PC-9 (cell line): ENCODE measurements around the gene C22orf31.

ENCODE experiments used
- EZH2 ChIP-seq: fragments of 200-600 bp; sonication (generic); IDR thresholded peaks from 2 replicates; pipeline ENCODE4 v1.8.0; 2017; ENCODE audit warnings: antibody characterized with exemption, low read depth
- TF ChIP-seq, protein P1 (sequence below): fragments of 200-600 bp; sonication (generic); conservative IDR thresholded peaks from 2 replicates; pipeline ENCODE4 v1.6.1; 2017; ENCODE audit warnings: mixed run types, antibody characterized with exemption, mild to moderate bottlenecking, moderate library complexity

DNA sequence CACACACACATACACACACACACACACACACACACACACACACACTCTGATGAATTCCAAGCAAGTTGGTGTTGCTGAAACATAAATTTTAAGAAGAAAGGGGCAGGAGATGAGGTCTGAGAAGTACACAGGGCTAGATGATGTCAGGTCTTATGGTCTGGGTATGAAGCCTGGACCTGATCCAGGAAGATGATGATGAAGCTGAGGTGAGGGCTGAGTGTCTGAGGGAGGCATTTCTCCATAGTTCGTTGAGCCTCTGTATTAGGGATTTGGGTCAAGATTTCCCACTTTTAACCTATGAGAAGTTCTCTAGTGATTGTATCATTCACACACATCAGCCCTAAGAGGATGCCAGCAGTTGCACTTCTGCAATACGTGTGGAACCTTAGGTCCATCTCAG, 43.8 kb upstream of the C22orf31 start:
- TF ChIP-seq, protein P1, sequence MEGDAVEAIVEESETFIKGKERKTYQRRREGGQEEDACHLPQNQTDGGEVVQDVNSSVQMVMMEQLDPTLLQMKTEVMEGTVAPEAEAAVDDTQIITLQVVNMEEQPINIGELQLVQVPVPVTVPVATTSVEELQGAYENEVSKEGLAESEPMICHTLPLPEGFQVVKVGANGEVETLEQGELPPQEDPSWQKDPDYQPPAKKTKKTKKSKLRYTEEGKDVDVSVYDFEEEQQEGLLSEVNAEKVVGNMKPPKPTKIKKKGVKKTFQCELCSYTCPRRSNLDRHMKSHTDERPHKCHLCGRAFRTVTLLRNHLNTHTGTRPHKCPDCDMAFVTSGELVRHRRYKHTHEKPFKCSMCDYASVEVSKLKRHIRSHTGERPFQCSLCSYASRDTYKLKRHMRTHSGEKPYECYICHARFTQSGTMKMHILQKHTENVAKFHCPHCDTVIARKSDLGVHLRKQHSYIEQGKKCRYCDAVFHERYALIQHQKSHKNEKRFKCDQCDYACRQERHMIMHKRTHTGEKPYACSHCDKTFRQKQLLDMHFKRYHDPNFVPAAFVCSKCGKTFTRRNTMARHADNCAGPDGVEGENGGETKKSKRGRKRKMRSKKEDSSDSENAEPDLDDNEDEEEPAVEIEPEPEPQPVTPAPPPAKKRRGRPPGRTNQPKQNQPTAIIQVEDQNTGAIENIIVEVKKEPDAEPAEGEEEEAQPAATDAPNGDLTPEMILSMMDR: no peak
- TF ChIP-seq EZH2: no peak
